ENCODE measurements around the gene BCS1L. TPM values are rescaled to one million over a fixed set of nuclear protein-coding genes. Genes with fewer than 3 reads are reported as not detected.

BCS1L gene, protein sequence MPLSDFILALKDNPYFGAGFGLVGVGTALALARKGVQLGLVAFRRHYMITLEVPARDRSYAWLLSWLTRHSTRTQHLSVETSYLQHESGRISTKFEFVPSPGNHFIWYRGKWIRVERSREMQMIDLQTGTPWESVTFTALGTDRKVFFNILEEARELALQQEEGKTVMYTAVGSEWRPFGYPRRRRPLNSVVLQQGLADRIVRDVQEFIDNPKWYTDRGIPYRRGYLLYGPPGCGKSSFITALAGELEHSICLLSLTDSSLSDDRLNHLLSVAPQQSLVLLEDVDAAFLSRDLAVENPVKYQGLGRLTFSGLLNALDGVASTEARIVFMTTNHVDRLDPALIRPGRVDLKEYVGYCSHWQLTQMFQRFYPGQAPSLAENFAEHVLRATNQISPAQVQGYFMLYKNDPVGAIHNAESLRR
- 61.0 and 63.3 TPM in 2 replicates for polyA plus RNA-seq (2014; cell fraction: cytosol; rRNA removed)
- 159 and 177 TPM in 2 replicates for polyA plus RNA-seq (2014; cell fraction: nucleus; rRNA removed)

DNA sequence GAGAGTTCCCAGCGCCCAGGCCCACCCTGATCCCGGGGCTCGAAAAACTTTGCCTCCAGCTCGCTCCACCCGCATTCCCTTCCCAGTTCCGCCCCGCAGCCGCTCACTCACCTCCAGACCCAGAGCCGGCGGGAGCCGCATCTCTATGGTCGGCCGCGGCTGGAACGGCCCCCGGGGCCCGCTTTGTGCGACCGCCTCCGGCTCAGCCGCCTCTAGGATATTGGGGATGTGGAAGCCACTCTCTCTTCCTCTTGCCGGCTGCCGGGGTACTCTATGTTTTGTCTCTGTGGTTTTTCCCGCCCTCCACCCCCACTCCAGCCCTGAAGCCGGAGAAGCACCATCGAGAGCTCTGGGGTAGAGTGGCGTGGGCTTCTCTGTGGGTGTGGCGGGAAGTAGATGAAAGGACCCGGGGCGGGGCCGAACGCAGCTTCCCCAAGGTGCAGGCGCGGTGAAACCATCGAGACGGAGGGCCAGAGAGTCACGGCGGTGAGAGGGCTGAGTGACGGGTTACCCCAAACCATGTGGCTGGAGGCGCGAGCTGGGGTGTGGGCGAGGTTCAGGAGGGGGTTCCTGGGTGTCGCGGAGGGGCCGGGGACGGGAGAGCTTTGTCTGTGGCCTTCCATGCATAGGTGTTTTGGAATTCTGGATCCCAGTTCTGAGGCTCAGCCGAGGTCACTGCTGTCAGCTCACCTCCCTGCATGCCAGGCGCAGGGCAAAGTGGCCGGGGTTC lies at the start of gene BCS1L, which contains the start of gene ZNF142:
BCS1L (plus strand) TSS at position 426 of the 730 bp plus-strand sequence. CDS start 1,305 bp downstream, outside the sequence.
ZNF142 (minus strand) TSS at position 366 of the 730 bp plus-strand sequence. CDS start 3,194 bp downstream, outside the sequence.
- peak; percentile 93 for DNase-seq (ENCODE audit: low spot score)

DNA sequence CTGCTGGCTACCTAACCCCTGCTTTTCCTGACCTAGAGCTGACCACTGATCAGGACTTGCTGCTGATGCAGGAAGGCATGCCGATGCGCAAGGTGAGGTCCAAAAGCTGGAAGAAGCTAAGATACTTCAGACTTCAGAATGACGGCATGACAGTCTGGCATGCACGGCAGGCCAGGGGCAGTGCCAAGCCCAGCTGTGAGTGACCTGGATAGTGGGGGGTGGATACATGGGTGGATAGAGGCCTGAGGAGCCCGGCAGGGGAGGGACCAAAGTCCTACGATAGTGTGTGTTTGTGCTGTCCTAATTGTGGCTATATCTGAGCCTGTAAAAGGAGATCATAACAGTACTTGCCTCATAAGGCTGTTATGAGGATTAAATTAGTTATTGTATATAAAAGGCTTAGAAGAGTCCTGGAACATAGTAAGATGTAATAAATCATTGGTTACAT lies 43.6 kb upstream of the BCS1L start:
- DNase-seq (ENCODE audit: low spot score): no peak

DNA sequence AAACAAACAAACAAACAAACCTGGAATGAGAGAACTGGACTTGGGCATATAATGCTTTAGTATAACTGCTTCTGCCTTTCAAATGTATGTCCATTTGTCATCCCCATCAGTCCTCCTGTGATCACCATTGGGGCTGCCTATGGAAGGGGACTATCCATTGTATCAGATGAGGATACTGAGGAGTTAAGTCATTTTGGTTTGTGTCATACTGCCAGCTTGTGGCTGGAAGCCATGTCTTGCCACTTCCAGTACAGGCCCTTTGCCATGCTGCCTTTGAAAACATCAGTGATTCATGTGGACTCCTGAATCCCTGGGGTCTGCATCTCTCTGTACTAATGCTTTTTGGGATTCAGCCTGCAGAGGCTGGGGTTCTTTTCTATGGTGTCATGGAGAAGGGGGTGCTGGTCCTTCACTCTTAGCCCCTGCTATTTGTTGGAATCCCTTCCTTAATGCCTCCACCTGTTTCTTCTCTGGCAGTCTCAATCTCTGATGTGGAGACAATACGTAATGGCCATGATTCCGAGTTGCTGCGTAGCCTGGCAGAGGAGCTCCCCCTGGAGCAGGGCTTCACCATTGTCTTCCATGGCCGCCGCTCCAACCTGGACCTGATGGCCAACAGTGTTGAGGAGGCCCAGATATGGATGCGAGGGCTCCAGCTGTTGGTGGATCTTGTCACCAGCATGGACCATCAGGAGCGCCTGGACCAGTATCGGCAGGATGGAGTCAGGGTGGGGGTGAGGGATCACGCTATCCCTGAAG lies 41.2 kb upstream of the BCS1L start:
- DNase-seq (ENCODE audit: low spot score): no peak

DNA sequence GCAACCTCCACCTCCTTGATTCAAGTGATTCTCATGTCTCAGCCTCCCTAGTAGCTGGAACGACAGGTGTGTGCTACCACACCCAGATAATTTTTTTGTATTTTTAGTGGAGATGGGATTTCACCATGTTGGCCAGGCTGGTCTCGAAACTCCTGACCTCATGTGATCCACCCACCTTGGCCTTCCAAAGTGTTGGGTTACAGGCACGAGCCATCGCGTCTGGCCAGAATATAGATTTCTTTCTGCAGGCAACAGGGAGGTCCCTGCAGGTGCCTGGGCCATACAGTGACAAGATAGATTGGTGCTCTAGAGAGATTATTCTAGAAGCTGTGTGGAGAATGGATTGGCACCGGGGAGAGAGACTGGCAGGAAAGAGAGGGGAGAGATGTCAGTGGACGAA lies 38.5 kb upstream of the BCS1L start:
- no peak for DNase-seq (ENCODE audit: low spot score)

DNA sequence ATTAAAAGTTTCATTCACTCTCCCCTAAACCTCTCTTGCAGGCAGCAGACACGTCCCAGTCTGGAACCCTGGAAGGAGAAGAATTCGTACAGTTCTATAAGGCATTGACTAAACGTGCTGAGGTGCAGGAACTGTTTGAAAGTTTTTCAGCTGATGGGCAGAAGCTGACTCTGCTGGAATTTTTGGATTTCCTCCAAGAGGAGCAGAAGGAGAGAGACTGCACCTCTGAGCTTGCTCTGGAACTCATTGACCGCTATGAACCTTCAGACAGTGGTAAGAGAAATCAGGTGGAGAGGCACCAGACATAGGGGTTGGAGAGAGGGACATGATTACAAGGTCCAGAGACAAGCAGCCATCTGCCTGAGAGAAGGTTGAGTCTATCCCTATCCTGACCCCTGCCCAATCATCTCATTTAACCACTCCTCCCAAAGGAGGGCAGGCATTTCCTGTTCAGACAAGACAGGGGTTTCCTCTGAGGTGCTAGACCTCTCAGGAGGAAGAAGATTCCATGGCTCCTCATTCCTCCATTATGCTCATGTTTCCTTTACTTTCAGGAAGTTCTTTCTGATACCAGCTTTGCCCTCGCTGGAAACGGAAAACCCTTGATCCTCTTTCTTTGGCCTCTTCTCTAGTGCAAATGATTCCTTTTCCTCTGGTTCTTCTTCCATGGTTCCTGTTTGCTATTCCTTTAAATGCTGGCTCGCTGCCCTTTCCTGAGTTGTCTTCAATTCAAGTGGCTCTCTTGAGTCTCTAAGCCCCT lies 36.7 kb upstream of the BCS1L start:
- no peak for DNase-seq (ENCODE audit: low spot score)

DNA sequence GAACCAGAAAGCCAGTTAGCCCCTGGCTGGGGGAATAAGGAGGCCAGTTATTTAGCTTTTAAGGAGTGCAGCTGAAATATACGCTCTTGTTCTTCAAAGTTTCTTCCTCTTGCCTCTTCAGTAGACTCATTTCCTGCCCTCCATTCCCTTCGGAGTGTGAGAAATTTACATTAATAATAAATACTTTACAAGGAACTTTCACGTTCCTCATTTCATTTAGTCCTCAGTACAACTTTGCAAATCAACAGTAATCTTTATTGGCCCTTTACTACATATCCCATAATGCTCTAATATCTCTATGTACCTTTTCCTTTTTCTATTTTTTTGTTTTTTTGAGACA lies 36.1 kb upstream of the BCS1L start:
- no peak for DNase-seq (ENCODE audit: low spot score)

DNA sequence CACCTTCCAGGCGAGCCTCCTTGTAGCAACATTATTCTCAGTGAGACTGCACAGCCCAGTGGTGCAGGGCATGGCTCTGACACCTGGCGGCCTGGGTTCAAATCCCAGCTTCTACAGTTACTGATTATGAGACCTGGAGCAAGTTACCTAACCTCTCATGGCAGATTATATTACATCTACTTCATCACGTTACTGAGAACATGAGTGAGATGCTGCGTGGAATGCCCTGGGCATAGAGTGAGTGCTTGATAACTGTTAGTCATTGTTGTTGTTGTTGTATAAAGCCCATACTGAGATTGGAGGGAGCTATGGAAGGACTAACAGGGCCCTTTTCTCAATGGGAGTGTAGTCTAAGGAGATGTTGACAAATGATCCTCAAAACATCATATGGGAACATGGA lies 33.1 kb upstream of the BCS1L start:
- DNase-seq (ENCODE audit: low spot score): no peak

DNA sequence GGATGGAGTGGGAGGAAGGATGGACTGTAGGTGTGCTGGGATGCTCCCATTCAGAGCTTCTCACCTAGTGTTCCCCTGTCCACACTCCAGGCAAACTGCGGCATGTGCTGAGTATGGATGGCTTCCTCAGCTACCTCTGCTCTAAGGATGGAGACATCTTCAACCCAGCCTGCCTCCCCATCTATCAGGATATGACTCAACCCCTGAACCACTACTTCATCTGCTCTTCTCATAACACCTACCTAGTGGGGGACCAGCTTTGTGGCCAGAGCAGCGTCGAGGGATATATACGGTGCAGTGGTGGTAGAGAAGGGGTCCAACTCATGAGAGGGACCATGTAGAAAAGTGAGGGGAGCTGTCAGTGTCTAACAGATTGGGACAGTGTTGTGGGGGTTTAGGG lies 31.5 kb upstream of the BCS1L start:
- no peak for DNase-seq (ENCODE audit: low spot score)

DNA sequence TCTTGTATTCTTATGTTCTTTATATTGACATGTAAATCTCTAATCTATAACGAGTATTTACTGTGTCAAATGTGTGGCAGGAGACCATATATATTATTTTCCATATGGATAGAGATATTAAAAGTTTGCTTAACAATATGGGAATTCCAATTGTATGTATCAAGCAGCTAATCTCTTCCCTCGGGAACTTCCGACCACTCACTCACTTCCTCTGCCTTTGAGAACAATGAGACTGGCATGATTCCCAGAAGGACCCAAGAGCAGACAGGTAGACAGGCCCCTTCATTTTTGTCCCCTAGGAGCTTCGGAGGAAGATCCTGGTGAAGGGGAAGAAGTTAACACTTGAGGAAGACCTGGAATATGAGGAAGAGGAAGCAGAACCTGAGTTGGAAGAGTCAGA lies 27.6 kb upstream of the BCS1L start:
- DNase-seq (ENCODE audit: low spot score): no peak

DNA sequence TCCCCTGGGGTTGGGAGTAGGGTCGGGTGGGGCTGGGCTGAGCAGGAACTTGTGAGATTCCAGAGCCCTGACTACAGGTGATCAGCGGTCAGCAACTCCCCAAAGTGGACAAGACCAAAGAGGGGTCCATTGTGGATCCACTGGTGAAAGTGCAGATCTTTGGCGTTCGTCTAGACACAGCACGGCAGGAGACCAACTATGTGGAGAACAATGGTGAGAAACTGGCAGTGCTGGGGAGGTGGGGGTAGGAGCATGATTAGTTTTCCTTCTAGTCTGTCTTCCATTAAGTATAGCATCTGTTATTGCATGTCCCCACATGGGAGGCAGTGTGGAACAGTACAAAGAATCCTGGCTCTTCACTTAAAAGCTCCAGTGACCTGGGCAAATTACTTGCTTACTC lies 23.8 kb upstream of the BCS1L start:
- DNase-seq (ENCODE audit: low spot score): no peak

DNA sequence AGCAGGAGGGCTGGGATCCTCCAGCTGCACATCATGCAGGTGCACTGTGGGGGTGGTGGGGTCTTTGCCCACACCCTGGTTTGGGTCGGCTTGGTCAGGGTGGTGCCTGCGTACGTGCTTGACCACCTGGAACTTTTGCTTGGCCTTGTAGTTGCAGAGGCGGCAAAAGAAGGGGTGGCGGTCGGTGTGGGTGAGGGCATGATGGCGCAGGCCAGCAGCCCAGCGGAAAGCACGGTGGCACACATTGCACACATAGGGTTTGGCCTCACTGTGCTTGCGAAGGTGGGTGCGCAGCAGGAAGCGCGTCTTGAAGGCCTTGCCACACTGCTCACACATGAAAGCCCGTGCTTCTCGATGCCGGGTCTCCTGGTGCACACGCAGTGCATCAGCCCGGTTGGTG lies 21.1 kb upstream of the BCS1L start:
- no peak for DNase-seq (ENCODE audit: low spot score)

DNA sequence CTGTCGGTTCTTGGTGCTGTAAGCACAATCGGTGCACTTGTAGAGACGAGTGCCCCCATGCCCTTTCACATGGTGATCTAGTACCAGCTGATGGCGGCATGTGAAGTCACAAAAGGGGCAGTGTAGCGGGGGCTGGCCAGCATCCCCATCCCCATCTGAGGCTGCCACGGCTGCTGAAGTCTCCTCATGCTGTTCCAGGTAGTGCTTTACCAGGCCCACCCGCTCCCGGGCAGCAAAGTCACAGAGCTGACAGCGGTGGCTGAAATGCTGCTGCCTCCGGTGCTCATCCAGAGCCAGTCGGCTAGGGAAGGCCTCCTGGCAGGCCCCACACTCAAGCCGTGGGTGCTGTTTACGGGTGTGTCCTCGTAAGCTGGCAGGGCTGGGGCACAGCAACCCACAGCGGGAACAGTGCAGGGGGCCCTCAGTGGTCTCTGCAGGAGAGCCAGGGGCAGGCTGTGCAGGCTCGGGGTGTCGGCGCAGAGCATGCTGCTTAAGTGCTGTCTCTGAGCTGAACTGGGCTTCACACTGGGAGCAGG lies 17.3 kb upstream of the BCS1L start:
- DNase-seq (ENCODE audit: low spot score): no peak

DNA sequence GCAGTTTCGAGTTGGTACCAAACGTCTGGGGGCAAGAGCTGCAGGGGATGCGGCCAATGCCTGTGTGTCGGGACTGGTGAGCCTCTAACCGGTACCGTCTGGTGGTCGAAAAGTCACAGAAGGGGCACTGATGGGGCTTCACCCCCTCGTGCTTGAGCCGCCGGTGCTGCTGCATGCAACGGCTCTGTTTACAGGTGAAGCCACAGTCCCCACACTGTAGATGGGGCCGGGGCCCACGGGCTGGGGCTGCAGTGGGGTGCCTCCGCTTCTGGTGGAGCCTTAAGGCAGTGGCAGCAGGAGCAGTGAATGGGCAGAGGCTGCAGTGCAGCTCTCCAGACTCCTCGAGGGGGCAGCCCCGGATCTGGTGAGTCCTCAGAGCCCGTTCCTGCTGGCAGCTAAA lies 16.7 kb upstream of the BCS1L start:
- no peak for DNase-seq (ENCODE audit: low spot score)

DNA sequence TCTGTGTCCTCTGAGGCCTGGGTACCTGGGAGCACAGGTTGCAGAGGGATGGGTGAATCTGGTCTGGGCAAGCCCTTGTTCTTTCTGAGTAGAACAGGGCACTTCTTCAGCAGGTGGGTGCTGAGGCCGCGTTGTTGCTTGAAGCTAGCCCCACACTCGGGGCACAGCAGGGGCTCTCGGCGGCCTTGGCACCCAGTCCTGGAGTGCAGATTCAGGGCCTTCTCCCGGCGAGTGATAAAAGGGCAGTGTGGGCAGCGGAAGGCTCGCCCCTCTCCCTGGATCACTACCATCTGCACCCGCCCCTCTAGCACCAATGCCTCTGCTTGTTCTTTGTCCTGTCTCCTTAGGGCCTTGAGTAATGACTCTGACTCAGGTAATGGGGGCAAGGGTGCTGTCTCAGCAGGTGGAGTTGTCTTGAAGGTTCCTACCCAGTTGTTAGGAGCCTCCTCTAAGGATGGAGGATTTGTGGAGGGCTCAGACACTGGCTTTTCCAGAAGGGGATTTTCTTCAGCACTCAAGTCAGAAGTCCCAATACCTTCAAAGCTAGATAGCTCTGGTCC lies 15.7 kb upstream of the BCS1L start:
- DNase-seq (ENCODE audit: low spot score): no peak

DNA sequence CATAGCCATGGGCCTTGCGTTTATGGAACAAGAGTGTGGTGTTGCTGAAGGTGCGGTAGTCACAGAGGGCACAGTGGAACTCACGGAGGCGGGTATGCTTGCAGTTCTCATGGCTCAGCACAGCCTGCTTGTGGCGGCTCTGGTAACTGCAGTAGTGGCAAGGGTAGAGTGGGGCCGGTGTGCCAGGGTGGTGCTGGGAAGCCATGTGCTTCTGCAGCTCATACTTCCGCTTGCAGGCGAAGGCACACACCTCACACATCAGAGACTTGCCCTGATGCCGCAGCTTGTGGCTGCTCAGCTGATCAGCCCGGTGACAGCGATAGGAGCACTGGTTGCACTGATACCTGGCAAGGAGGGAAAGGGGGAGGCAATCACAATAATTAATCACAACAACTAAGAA lies 14.8 kb upstream of the BCS1L start:
- no peak for DNase-seq (ENCODE audit: low spot score)

DNA sequence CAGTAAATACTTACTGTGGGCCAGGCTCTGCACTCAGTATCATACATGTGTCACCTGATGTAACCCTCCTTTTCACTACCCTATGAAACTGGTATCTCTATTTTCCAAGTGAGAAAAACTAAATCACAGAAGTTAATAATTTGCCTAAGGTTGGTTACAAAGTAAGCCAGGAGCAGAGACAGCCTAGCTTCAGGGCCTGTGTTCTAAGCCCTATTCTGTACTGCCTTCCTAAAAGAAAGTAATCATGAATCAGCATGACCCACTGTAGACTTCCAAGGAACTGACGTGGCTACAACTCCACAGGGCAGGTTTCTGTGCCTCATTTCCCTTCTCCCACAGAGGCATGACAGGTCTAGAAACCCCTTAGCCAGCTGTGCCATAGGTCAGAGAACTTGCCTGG lies 14.4 kb upstream of the BCS1L start:
- DNase-seq (ENCODE audit: low spot score): no peak

DNA sequence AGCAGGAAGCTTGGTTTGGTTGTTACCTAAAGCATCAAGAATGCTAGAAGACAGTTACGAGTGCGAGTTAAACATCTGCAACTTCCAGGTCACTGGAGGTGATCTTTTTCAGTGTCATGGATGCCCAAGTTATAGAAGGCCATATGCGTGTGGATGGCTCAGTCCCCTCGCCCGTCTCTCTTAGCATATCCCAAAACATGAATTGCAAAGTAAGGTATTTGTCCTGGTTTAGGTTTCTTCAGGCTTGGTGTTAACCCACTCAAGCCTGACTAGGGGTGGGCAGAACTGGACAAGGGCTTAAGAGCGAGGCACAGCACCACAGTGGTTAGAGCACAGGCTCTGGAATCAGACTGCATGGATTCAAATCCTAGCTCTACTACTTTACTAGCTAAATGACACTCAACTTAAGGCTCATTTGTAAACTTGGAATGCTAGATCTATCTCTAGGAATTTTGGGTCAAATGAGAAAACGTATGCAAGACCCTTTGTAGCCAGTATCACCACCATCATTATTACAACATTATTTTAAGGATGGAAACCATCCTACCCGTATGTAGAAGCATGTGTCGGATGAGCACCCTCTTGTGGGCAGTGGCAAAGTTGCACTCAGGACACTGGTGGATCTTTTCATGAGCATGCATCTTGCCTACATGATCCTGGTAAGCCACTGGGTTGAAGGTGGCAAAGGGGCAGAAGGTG lies 11.2 kb upstream of the BCS1L start:
- DNase-seq (ENCODE audit: low spot score): peak; percentile 50

DNA sequence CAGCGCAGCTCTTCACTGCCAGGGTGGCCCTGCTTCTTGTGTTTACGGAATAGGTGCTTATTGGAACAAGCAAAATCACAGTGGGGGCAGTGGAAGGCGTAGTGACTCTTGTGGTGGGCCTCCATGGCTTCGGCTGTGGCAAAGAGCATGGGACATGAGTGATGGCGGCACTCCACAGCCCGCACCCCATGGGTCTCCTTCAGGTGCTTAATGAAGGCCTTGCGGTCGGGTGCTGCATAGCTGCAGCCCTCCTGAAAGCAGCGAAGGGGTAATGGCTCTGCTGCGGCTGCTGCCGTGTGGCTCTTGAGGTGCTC lies 10.7 kb upstream of the BCS1L start:
- DNase-seq (ENCODE audit: low spot score): no peak

DNA sequence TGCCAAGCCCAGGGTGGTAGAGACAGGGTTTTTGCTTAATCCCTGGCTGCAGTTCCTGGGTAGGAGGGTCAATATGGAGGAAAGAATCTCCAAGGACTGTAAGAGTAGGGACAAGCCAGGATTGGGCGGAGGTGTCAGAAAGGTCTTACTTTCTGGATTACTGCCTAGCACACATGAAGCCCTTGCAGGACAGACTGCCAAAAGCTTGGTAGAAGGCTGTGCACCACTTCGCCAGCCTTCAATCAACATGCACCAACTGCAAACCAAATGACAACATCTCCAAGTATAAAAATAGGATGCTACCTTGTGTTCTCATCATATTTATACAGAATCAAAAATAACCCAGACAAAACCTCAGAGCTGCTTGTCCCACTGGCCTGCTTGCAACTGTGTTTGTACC lies 3.7 kb upstream of the BCS1L start:
- no peak for DNase-seq (ENCODE audit: low spot score)

DNA sequence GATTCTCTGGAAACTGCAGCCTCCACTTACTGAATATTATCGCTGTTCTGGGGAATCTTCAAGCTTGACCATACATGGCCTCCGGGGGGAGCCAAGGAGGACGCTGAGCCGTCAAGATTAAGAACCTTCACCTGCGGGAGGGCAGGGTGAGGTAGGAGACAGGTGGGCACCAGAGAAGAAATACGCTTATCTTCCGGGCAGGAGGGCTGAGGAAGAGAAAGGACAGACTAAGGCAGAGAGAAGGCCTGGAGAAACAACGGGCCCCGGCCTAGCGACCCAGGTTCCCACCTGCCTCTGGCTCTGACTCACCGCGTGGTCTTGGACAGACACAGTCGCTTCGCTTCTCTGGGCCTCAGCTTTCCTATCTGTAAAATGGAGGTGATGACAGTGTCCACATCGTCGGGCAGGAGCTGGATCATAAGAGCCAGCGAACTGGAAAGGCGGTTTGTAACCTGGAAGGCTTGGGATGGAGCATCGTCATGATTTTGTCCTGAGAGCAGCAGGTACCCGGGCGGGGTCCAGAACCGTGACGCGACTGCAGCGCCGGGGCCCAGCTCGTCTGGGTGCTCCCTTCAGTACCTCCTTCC lies 719 bp upstream of the BCS1L start:
- DNase-seq (ENCODE audit: low spot score): peak; percentile 72
